ENCODE measurements around the gene PDE10A.

DNA sequence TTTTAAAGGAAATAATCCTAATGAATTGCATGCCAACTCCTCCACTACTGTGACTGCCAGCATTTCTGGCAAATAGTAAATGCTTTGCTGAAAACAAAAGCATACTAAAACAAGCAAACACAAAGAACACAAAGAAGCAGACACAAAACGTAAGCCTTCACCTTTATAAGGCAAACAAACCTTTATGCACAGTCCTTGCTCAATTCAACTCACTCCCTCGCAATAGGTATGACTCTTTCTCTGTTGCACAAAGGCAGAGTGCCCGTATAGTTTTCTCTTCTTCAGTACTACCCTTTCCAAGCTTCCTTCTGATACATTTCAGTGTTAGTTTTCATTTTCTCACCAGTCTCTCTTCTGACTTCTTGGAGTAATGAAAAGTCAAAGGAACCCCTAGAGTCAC lies 63.9 kb downstream of the PDE10A start:
- TF ChIP-seq, protein P1, sequence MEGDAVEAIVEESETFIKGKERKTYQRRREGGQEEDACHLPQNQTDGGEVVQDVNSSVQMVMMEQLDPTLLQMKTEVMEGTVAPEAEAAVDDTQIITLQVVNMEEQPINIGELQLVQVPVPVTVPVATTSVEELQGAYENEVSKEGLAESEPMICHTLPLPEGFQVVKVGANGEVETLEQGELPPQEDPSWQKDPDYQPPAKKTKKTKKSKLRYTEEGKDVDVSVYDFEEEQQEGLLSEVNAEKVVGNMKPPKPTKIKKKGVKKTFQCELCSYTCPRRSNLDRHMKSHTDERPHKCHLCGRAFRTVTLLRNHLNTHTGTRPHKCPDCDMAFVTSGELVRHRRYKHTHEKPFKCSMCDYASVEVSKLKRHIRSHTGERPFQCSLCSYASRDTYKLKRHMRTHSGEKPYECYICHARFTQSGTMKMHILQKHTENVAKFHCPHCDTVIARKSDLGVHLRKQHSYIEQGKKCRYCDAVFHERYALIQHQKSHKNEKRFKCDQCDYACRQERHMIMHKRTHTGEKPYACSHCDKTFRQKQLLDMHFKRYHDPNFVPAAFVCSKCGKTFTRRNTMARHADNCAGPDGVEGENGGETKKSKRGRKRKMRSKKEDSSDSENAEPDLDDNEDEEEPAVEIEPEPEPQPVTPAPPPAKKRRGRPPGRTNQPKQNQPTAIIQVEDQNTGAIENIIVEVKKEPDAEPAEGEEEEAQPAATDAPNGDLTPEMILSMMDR (conservative IDR thresholded peaks at IDR 0.05 in 1 of 2, IDR thresholded peaks at IDR 0.05 in 1 of 2; ENCODE audit: extremely low read depth in 1 of 2, insufficient read depth in 1 of 2, low read depth in 1 of 2, low read length in 2 of 2): no peak
- no peak for TF ChIP-seq EZH2 (IDR thresholded peaks at IDR 0.05; ENCODE audit: borderline replicate concordance, low read length)
